IgD-negative memory B cell (primary cell): ENCODE measurements around the gene PMPCA. TPM values are rescaled to one million over a fixed set of nuclear protein-coding genes. Genes with fewer than 3 reads are reported as not detected.
A peak's percentile ranks its signal among the peaks of the same experiment; 100 is the strongest.

ENCODE experiments used
- H3K27ac Mint-ChIP-seq, 3 donors: one replicate each; pipeline ENCODE4 v1.8.0; 2020 to 2022; ENCODE audit warnings: mild to moderate bottlenecking in 3 of 3, mixed read lengths in 3 of 3, moderate library complexity in 1 of 3
- H3K27me3 Mint-ChIP-seq: one replicate; pipeline ENCODE4 v1.8.0; 2021; ENCODE audit warnings: mixed read lengths
- H3K36me3 Mint-ChIP-seq: one replicate; pipeline ENCODE4 v1.8.0; 2020; ENCODE audit warnings: mild to moderate bottlenecking, mixed read lengths
- H3K4me1 Mint-ChIP-seq, 3 donors: one replicate each; pipeline ENCODE4 v1.8.0; 2020 to 2022; ENCODE audit warnings: mixed read lengths in 3 of 3, mild to moderate bottlenecking in 1 of 3
- H3K4me3 Mint-ChIP-seq, 4 donors: one replicate each; pipeline ENCODE4 v1.8.0; 2020 to 2022; ENCODE audit warnings: mild to moderate bottlenecking in 4 of 4, mixed read lengths in 4 of 4, moderate library complexity in 3 of 4
- H3K9me3 Mint-ChIP-seq, 3 donors: one replicate each; pipeline ENCODE4 v1.8.0; 2020 to 2021; ENCODE audit warnings: mixed read lengths in 3 of 3, mild to moderate bottlenecking in 1 of 3
- polyA plus RNA-seq: library from polyadenylated mRNA; unstranded; fragments of 300-500 nt; fragmentation: Illumina TruSeq; gene quantifications from one replicate; pipeline ENCODE4 v1.2.3, GENCODE V29; 2021

Gene PMPCA
- polyA plus RNA-seq, 1 donor from 2014 or later, result 35.0 TPM

GRCh38 chr9:136370037-136370436, 40.4 kb upstream of the PMPCA start:
- H3K4me1 Mint-ChIP-seq, result peaks cover 0 to 1% (median 0%) of the 10 kb centered on the region in 3 donors
- H3K27ac Mint-ChIP-seq, result no peak overlapping the region
- peaks cover 2% of the 10 kb centered on the region for H3K36me3 Mint-ChIP-seq
- no peaks in the 10 kb centered on the region for H3K9me3 Mint-ChIP-seq
- no peak overlapping the region for H3K4me3 Mint-ChIP-seq
- no peaks in the 10 kb centered on the region for H3K27me3 Mint-ChIP-seq

GRCh38 chr9:136370687-136371532, 39.5 kb upstream of the PMPCA start:
- Mint-ChIP-seq H3K36me3 (peaks cover 2% of the 10 kb centered on the region), H3K4me1 (peaks cover 0 to 1% (median 0%) of the 10 kb centered on the region in 3 donors), H3K27ac (no peak overlapping the region), H3K4me3 (no peak overlapping the region), H3K27me3 (no peaks in the 10 kb centered on the region), H3K9me3 (no peaks in the 10 kb centered on the region)

- Mint-ChIP-seq H3K36me3 (peaks cover 2% of the 10 kb centered on the region), H3K4me3 (no peak overlapping the region), H3K27ac (no peak overlapping the region), H3K9me3 (no peaks in the 10 kb centered on the region), H3K4me1 (no peaks in the 10 kb centered on the region), H3K27me3 (no peaks in the 10 kb centered on the region)
Measured at GRCh38 chr9:136371533-136371880, 39.0 kb upstream of the PMPCA start.

- H3K4me1 Mint-ChIP-seq, result no peaks in the 10 kb centered on the region
- H3K27me3 Mint-ChIP-seq, result no peaks in the 10 kb centered on the region
- no peak overlapping the region for H3K4me3 Mint-ChIP-seq
- peaks cover 2% of the 10 kb centered on the region for H3K36me3 Mint-ChIP-seq
- no peaks in the 10 kb centered on the region for H3K9me3 Mint-ChIP-seq
- no peak overlapping the region for H3K27ac Mint-ChIP-seq
Measured at GRCh38 chr9:136372006-136372405, 38.5 kb upstream of the PMPCA start.

GRCh38 chr9:136372561-136373299, 37.7 kb upstream of the PMPCA start:
- Mint-ChIP-seq H3K36me3 (peaks cover 2% of the 10 kb centered on the region), H3K27ac (no peak overlapping the region), H3K4me3 (peak overlapping the region in 1 of 4 donors; percentile 5), H3K4me1 (no peaks in the 10 kb centered on the region), H3K27me3 (no peaks in the 10 kb centered on the region), H3K9me3 (no peaks in the 10 kb centered on the region)

- H3K4me1 Mint-ChIP-seq, result no peaks in the 10 kb centered on the region
- peak within 1 kb of the TSS in 1 of 4 donors; percentile 5 for H3K4me3 Mint-ChIP-seq
- H3K27ac Mint-ChIP-seq, result no peak within 1 kb of the TSS
- no peaks in the 10 kb centered on the region for H3K9me3 Mint-ChIP-seq
- H3K27me3 Mint-ChIP-seq, result no peaks in the 10 kb centered on the region
- H3K36me3 Mint-ChIP-seq, result peaks cover 2% of the 10 kb centered on the region
Measured at GRCh38 chr9:136373300-136374182, 36.9 kb upstream of the PMPCA start, which contains the start of gene CARD9. CARD9 (minus strand) TSS chr9:136373669; CDS start chr9:136372078, 1,591 bp downstream.

GRCh38 chr9:136374183-136374575, 36.3 kb upstream of the PMPCA start:
- Mint-ChIP-seq H3K4me1 (no peaks in the 10 kb centered on the region), H3K4me3 (no peak overlapping the region), H3K27ac (no peak overlapping the region), H3K9me3 (no peaks in the 10 kb centered on the region), H3K27me3 (no peaks in the 10 kb centered on the region), H3K36me3 (peaks cover 2% of the 10 kb centered on the region)

- Mint-ChIP-seq H3K4me1 (no peaks in the 10 kb centered on the region), H3K36me3 (peaks cover 2% of the 10 kb centered on the region), H3K27ac (no peak overlapping the region), H3K27me3 (no peaks in the 10 kb centered on the region), H3K4me3 (no peak overlapping the region), H3K9me3 (no peaks in the 10 kb centered on the region)
Measured at GRCh38 chr9:136375096-136375495, 35.4 kb upstream of the PMPCA start.

GRCh38 chr9:136376457-136376856, 34.0 kb upstream of the PMPCA start:
- Mint-ChIP-seq H3K27ac (peak overlapping the region in 1 of 3 donors; percentile 19), H3K4me3 (no peak overlapping the region), H3K36me3 (peaks cover 2% of the 10 kb centered on the region), H3K4me1 (no peaks in the 10 kb centered on the region), H3K27me3 (no peaks in the 10 kb centered on the region), H3K9me3 (no peaks in the 10 kb centered on the region)

- Mint-ChIP-seq H3K9me3 (no peaks in the 10 kb centered on the region), H3K4me1 (no peaks in the 10 kb centered on the region), H3K4me3 (no peak overlapping the region), H3K27me3 (no peaks in the 10 kb centered on the region), H3K36me3 (peaks cover 2% of the 10 kb centered on the region), H3K27ac (peak overlapping the region in 1 of 3 donors; percentile 83)
Measured at GRCh38 chr9:136377341-136378169, 32.9 kb upstream of the PMPCA start.

- H3K27ac Mint-ChIP-seq, result peak overlapping the region in 1 of 3 donors; percentile 83
- H3K4me1 Mint-ChIP-seq, result no peaks in the 10 kb centered on the region
Measured at GRCh38 chr9:136378170-136379002, 32.1 kb upstream of the PMPCA start.

GRCh38 chr9:136379003-136379287, 31.5 kb upstream of the PMPCA start:
- Mint-ChIP-seq H3K27ac (no peak overlapping the region), H3K4me3 (no peak overlapping the region), H3K4me1 (no peaks in the 10 kb centered on the region), H3K36me3 (peaks cover 2% of the 10 kb centered on the region), H3K9me3 (no peaks in the 10 kb centered on the region), H3K27me3 (no peaks in the 10 kb centered on the region)

More at GRCh38 chr9:136378170-136379002, 32.1 kb upstream of the PMPCA start:
- Mint-ChIP-seq H3K27me3 (no peaks in the 10 kb centered on the region), H3K36me3 (peaks cover 2% of the 10 kb centered on the region), H3K4me3 (no peak overlapping the region), H3K9me3 (no peaks in the 10 kb centered on the region)

GRCh38 chr9:136379401-136379800, 31.1 kb upstream of the PMPCA start:
- Mint-ChIP-seq H3K4me3 (no peak overlapping the region), H3K9me3 (no peaks in the 10 kb centered on the region), H3K27ac (no peak overlapping the region), H3K4me1 (no peaks in the 10 kb centered on the region), H3K27me3 (no peaks in the 10 kb centered on the region), H3K36me3 (peaks cover 2% of the 10 kb centered on the region)

GRCh38 chr9:136379891-136380290, 30.6 kb upstream of the PMPCA start:
- Mint-ChIP-seq H3K36me3 (peaks cover 4% of the 10 kb centered on the region), H3K4me3 (no peak overlapping the region), H3K27me3 (no peaks in the 10 kb centered on the region), H3K4me1 (peaks cover 0 to 1% (median 0%) of the 10 kb centered on the region in 3 donors), H3K27ac (no peak overlapping the region), H3K9me3 (no peaks in the 10 kb centered on the region)
